GM12878 (cell line): Measurements from ENCODE around the gene COL6A1. TPM values are rescaled to one million over a fixed set of nuclear protein-coding genes. Genes with fewer than 3 reads are reported as not detected.

ENCODE experiments used
- ATAC-seq: fragments of 200-7000 bp; cut with Tn5 transposase; 3 replicates; pipeline ENCODE4 v1.9.1; 2020; ENCODE audit warnings: mild to moderate bottlenecking, moderate library complexity
- BruUV-seq: library from RNA; stranded (reverse); fragments of 400-500 nt; replicated peaks from 2 replicates; lab custom pipeline; 2021; lab: Mats Ljungman, UMichigan
- CTCF ChIA-PET: fragments of 300-600 bp; sonication (Branson Sonifier 250); formaldehyde crosslinking; extraction: SDS; loops from one replicate; lab custom pipeline; 2021; ENCODE audit warnings: inconsistent platforms; lab: Yijun Ruan, JAX
- POLR2A ChIA-PET: fragments of 350-600 bp; formaldehyde crosslinking; extraction: SDS; loops from one replicate; lab custom pipeline; 2021; ENCODE audit warnings: inconsistent platforms; lab: Charles Lee
- RAD21 ChIA-PET: fragments of 300-600 bp; sonication (Branson Sonifier 250); formaldehyde crosslinking; loops from one replicate; lab custom pipeline; 2023; ENCODE audit warnings: antibody characterized with exemption; ENCODE audit not compliant: unreplicated experiment; lab: Charles Lee
- SMC1A ChIA-PET: fragments of 300-600 bp; sonication (Branson Sonifier 250); formaldehyde crosslinking; loops from one replicate; lab custom pipeline; 2023; ENCODE audit not compliant: unreplicated experiment, uncharacterized antibody; lab: Charles Lee
- DNase-seq: peaks from one replicate; pipeline ENCODE4 v3.0.0-alpha.2; 2011; ENCODE audit warnings: low read depth, low spot score
- FAIRE-seq: peaks from 3 replicates; lab custom pipeline; 2011; peaks lifted over from hg19 to GRCh38; lab: Jason Lieb, UNC
- H2AFZ ChIP-seq: 2 replicates; pipeline ENCODE4 v1.6.0; 2011; ENCODE audit warnings: low read depth, low read length, control low read depth; ENCODE audit not compliant: control insufficient read depth
- H3K27ac ChIP-seq: 2 replicates; pipeline ENCODE4 v1.5.1; 2011; ENCODE audit warnings: control low read depth; ENCODE audit not compliant: control insufficient read depth, insufficient read depth
- H3K27me3 ChIP-seq, 2 experiments: replicated peaks in 1 of 2; 2 replicates each; pipeline versions ENCODE4 v1.6.0 to v1.6.1; 2011; ENCODE audit warnings: low read length in 1 of 2; ENCODE audit not compliant: control insufficient read depth in 2 of 2, insufficient read depth in 2 of 2
- H3K36me3 ChIP-seq, 2 experiments: 2 replicates each; pipeline ENCODE4 v1.5.1; 2011; ENCODE audit warnings: low read length in 1 of 2; ENCODE audit not compliant: control insufficient read depth in 2 of 2, insufficient read depth in 2 of 2
- H3K4me1 ChIP-seq: 2 replicates; pipeline ENCODE4 v1.6.1; 2011; ENCODE audit warnings: mild to moderate bottlenecking, low read length, moderate library complexity, mixed read lengths; ENCODE audit not compliant: control insufficient read depth, insufficient read depth
- H3K4me2 ChIP-seq: 2 replicates; pipeline ENCODE4 v1.6.0; 2011; ENCODE audit warnings: control low read depth; ENCODE audit not compliant: control insufficient read depth, insufficient read depth
- H3K4me3 ChIP-seq: fragments of 200-600 bp; sonication (generic); 2 replicates; pipeline ENCODE4 v1.5.1; 2016
- H3K79me2 ChIP-seq: 2 replicates; pipeline ENCODE4 v1.6.0; 2011; ENCODE audit warnings: low read length; ENCODE audit not compliant: control insufficient read depth, insufficient read depth
- H3K9ac ChIP-seq: 2 replicates; pipeline ENCODE4 v1.8.0; 2011; ENCODE audit warnings: low read length, control low read depth, mixed read lengths; ENCODE audit not compliant: control insufficient read depth, insufficient read depth
- H3K9me3 ChIP-seq: replicated peaks from 3 replicates; pipeline ENCODE4 v1.5.1; 2011; ENCODE audit warnings: mild to moderate bottlenecking, low read length; ENCODE audit not compliant: control insufficient read depth, insufficient read depth
- H4K20me1 ChIP-seq: 2 replicates; pipeline ENCODE4 v1.6.0; 2011; ENCODE audit not compliant: control insufficient read depth, insufficient read depth
- ASH2L ChIP-seq: fragments of 300-600, 200-600 bp; sonication (generic); IDR thresholded peaks from 2 replicates; pipeline ENCODE4 v1.6.1; 2017; ENCODE audit warnings: low read depth, mild to moderate bottlenecking, borderline replicate concordance
- CBX5 ChIP-seq: sonication (generic); IDR thresholded peaks from 2 replicates; pipeline ENCODE4 v1.6.1; 2016; ENCODE audit warnings: low read depth, moderate library complexity, mild to moderate bottlenecking, inconsistent platforms
- CEBPZ ChIP-seq: fragments of 150-350 bp; IDR thresholded peaks from 2 replicates; pipeline ENCODE4 v1.6.1; 2016; ENCODE audit warnings: low read depth, low read length
- EZH2 ChIP-seq: IDR thresholded peaks from 2 replicates; pipeline ENCODE4 v1.6.1; 2012; ENCODE audit warnings: low read depth, mild to moderate bottlenecking, control low read depth, inconsistent platforms, low read length, borderline replicate concordance; ENCODE audit not compliant: control insufficient read depth
- FOXM1 ChIP-seq: IDR thresholded peaks from 2 replicates; pipeline ENCODE4 v1.6.1; 2012; ENCODE audit warnings: low read depth, mild to moderate bottlenecking, inconsistent platforms, low read length, moderate library complexity
- HDAC2 ChIP-seq: fragments of 200-600 bp; sonication (generic); IDR thresholded peaks from 2 replicates; pipeline ENCODE4 v1.6.1; 2017
- HSF1 ChIP-seq: fragments of 150-350 bp; IDR thresholded peaks from 2 replicates; pipeline ENCODE4 v1.6.1; 2014; ENCODE audit warnings: mild to moderate bottlenecking, low read depth, low read length
- NFIC ChIP-seq: IDR thresholded peaks from 2 replicates; pipeline ENCODE4 v1.6.1; 2012; ENCODE audit warnings: low read depth, mild to moderate bottlenecking, inconsistent platforms, low read length, moderate library complexity
- NFXL1 ChIP-seq: fragments of 450-650 bp; IDR thresholded peaks from 2 replicates; pipeline ENCODE4 v1.6.1; 2017; ENCODE audit warnings: antibody characterized with exemption, mild to moderate bottlenecking, borderline replicate concordance
- RUNX3 ChIP-seq: IDR thresholded peaks from 2 replicates; pipeline ENCODE4 v1.6.1; 2012; ENCODE audit warnings: low read length, inconsistent platforms
- SIX5 ChIP-seq: IDR thresholded peaks from 2 replicates; pipeline ENCODE4 v1.6.1; 2011; ENCODE audit warnings: mild to moderate bottlenecking, low read depth, low read length, moderate library complexity; ENCODE audit not compliant: severe bottlenecking
- ZBED1 ChIP-seq: IDR thresholded peaks from 2 replicates; pipeline ENCODE4 v1.6.1; 2016; ENCODE audit warnings: borderline replicate concordance
- ZBTB33 ChIP-seq: fragments of 450-650 bp; IDR thresholded peaks from 2 replicates; pipeline ENCODE4 v1.6.1; 2017; ENCODE audit warnings: mild to moderate bottlenecking
- ZBTB4 ChIP-seq: fragments of 450-650 bp; formaldehyde crosslinking; IDR thresholded peaks from 2 replicates; pipeline ENCODE4 v1.4.0; 2022; ENCODE audit warnings: mild to moderate bottlenecking, moderate library complexity
- WGBS: methylation state at CpG from one replicate; pipeline ENCODE4 v1.1.6; 2016; ENCODE audit warnings: low lambda C conversion rate; ENCODE audit not compliant: insufficient replicate concordance, insufficient coverage; ENCODE audit errors: missing lambda C conversion rate; 5-methylcytosine and 5-hydroxymethylcytosine counted together
- in situ Hi-C: fragments of 300-500 bp; cut with MboI; formaldehyde crosslinking; loops from 9 replicates; pipeline ENCODE4 v1.14.3; 2018; ENCODE audit warnings: mixed read lengths
- intact Hi-C: fragments of 100-400 bp; cut with micrococcal nuclease; formaldehyde crosslinking; loops from one replicate; pipeline ENCODE4 v1.14.2; 2022; ENCODE audit not compliant: unreplicated experiment
- polyA plus RNA-seq, 11 experiments: library from polyadenylated mRNA; depleted of rRNA in 4 of 11; unstranded in 6 of 11; stranded (reverse) in 5 of 11; fragments of >200 nt; fragmentation: Nextera tagmentation in 4 of 11; fragmentation: Illumina TruSeq in 1 of 11; extraction: Ambion mirVana in 4 of 11; extraction: Trizol in 1 of 11; gene quantifications; 1 replicate in 1 of 11; 2 replicates in 10 of 11; pipeline versions ENCODE4 v1.2.1 to v1.2.3, GENCODE V29; 2011 to 2016; ENCODE audit warnings: inconsistent platforms in 2 of 11, missing spikeins in 2 of 11, low read depth in 1 of 11
- total RNA-seq, 4 experiments: library from RNA; depleted of rRNA in 3 of 4; stranded (reverse); fragments of >200 nt in 3 of 4; fragmentation: Illumina TruSeq in 1 of 4; extraction: Trizol in 1 of 4; gene quantifications; 2 replicates each; pipeline versions ENCODE4 v1.2.1 to v1.2.3, GENCODE V29; 2013 to 2021

COL6A1 gene
- total and polyA plus RNA-seq, 10 of the 15 experiments (the other 5 are each of a cell fraction or from before 2014, with no cell fraction given) = 0.12 to 1.3 (median 0.20) TPM; not detected in 7

GRCh38 chr21:45964649-45965048 lies 16.9 kb upstream of the COL6A1 start:
- no peak for FAIRE-seq
- RAD21 ChIA-PET = no interaction called here
- POLR2A ChIA-PET = no interaction called here
- H3K9me3 ChIP-seq = peaks cover 2% of the 10 kb centered on the region; the same call in 1 of the 3 replicates
- H3K36me3 ChIP-seq = no peaks in the 10 kb centered on the region
- no peaks in the 10 kb centered on the region for H3K79me2 ChIP-seq
- no peak for TF ChIP-seq NFXL1
- TF ChIP-seq ASH2L = no peak
- TF ChIP-seq NFIC = no peak
- no peak for TF ChIP-seq HDAC2
- no peak for TF ChIP-seq SIX5
- TF ChIP-seq ZBTB33 = no peak
- no peak for TF ChIP-seq EZH2
- TF ChIP-seq CBX5 = no peak
- TF ChIP-seq ZBTB4 (CRISPR knock-in tag) = no peak
- TF ChIP-seq CEBPZ = no peak
- TF ChIP-seq HSF1 = no peak
- no peak for TF ChIP-seq RUNX3
- TF ChIP-seq FOXM1 = no peak
- TF ChIP-seq ZBED1 = no peak
- TF ChIP-seq, all 136 proteins: peak for 0
- Histone ChIP-seq H3K27me3 (no peaks in the 10 kb centered on the region), H3K9ac (no peak overlapping the region), H3K4me1 (no peaks in the 10 kb centered on the region), H4K20me1 (no peaks in the 10 kb centered on the region), H3K27ac (no peak overlapping the region), H2AFZ (no peak overlapping the region), H3K4me3 (no peak overlapping the region), H3K4me2 (no peak overlapping the region)
- no TSS peak for BruUV-seq
- CTCF ChIA-PET = no interaction called here
- DNase-seq = no peak
- in situ Hi-C loops = no loop called here
- SMC1A ChIA-PET = no interaction called here
- intact Hi-C loops = no loop called here
- 0% methylated on average over 1 of the region's 1 CpG for WGBS
- no peak for ATAC-seq
